ENCODE data around the gene TANGO2.

TANGO2 gene

DNA sequence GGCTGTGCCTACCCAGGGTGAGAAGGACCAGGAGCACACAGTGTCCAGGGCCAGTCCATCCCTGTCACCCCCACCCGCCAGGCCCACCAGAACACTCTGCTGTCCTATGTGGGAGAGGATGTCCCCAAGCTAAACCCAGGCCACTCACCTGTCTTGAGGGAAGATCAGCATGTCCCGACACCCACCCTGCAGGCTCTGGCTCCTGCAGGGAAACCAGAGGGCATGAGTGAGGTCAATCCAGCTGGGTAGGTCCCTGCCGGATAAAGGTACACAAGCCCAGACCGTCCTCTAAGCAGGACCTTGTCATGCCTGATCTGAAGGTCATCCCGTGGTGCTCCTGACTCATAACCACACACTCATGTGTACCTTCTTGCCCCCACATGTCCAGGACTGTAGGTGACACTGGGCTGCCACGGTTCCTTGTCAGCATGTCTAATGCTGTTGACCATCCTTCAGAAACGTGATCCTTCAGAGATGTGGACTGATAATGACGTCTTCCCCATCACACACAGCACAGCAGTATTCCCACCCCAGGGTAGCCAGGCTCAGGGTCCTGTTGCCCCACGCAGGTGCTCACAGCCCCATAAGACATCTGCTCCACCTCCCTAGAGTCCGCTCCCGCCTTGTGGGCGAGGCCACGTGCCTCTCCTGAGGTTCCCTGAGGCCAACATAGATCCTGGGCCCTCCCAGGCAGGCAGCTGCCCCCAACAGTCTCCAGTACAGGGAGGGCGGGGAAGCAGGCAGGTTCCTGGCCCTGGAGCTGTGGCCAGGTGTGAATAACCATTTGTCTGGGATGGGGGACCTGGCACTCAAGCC is 10.4 kb upstream of the TANGO2 start:
- TF ChIP-seq, protein P1, sequence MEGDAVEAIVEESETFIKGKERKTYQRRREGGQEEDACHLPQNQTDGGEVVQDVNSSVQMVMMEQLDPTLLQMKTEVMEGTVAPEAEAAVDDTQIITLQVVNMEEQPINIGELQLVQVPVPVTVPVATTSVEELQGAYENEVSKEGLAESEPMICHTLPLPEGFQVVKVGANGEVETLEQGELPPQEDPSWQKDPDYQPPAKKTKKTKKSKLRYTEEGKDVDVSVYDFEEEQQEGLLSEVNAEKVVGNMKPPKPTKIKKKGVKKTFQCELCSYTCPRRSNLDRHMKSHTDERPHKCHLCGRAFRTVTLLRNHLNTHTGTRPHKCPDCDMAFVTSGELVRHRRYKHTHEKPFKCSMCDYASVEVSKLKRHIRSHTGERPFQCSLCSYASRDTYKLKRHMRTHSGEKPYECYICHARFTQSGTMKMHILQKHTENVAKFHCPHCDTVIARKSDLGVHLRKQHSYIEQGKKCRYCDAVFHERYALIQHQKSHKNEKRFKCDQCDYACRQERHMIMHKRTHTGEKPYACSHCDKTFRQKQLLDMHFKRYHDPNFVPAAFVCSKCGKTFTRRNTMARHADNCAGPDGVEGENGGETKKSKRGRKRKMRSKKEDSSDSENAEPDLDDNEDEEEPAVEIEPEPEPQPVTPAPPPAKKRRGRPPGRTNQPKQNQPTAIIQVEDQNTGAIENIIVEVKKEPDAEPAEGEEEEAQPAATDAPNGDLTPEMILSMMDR (conservative IDR thresholded peaks at IDR 0.05; ENCODE audit: low read depth, low read length), result no peak
- H3K4me3 ChIP-seq (ENCODE audit: low read depth, low read length), result no peak overlapping the region
- no peak for DNase-seq (ENCODE audit: low read depth)

DNA sequence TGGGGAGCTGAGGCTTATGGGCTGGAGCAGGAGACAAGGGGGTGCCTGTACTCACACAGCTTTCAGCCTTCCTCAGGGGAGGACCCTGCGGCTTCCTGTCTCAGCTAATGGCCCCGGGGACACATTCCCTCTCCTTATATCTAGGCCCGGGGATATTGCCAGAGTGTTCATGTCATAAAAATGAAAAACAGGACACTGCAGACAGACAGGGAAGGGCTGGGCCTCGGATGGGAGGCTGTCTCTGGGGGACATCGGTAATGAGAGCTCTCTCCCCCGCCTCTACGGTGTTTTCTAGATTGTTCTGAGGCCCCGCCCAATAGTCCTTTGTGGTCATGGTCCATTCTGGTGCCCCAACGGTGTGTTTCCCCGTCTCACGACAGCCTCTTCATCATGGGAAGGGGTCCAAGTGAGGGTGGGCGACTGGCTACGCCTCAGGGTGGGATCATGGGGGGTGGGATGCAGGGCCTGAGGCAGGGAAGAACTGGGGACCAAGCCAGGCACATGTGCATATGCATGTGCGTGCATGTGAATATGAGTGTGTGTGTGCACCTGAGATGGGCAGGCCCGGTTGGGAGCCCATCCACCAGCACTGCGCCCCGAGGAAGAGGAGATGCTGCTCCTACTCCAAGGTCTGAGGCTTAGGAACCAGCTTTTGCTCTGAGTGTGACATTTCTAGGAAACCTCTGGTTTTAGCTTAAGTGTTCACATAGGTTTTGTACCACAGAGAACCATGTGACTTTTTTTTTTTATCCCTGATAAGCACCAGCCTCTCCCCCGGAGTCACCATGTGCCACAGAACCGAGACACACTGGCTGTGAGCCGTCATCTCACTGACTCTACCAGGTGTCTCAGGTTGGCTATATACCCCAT is 9.6 kb upstream of the TANGO2 start:
- no peak overlapping the region for H3K4me3 ChIP-seq (ENCODE audit: low read depth, low read length)
- no peak for DNase-seq (ENCODE audit: low read depth)
- TF ChIP-seq, protein P1 (conservative IDR thresholded peaks at IDR 0.05; ENCODE audit: low read depth, low read length), result no peak

DNA sequence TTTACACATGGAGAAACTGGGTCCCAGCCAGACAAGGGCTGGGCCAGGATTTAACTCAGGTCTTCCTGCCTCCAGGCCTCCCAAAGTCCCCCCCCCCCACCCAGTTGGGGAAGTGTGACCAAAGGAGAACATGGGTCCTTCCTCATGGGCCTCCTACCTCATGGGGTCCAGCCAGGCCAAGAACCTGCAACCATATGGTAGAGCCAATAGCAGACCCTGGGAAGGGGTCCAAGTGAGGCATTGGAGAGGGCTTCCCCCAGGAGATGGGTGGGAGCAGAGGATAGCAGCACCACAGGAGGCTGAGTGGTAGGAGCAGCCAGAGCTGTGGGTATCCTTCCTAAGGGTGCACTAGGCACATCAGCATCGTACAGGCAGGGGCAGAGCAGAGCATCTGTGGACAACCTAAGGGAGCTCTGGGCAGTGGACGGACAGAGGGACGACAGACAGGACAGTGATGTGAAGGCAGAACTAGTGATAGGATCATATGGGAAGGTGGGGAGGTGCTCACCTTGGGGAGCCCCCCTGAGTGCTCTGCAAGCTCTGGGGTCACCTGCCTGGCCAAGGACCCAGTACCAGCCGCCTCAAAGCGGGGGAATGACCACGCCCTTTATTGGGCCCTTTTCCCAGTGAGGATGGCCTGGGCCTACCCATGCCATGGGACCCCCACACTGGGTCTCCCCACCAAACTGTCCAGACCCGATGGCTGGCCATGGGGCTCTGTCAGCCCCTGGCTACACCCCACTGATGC is 8.7 kb upstream of the TANGO2 start:
- TF ChIP-seq, protein P1 (conservative IDR thresholded peaks at IDR 0.05; ENCODE audit: low read depth, low read length), result no peak
- DNase-seq (ENCODE audit: low read depth), result no peak
- no peak overlapping the region for H3K4me3 ChIP-seq (ENCODE audit: low read depth, low read length)

DNA sequence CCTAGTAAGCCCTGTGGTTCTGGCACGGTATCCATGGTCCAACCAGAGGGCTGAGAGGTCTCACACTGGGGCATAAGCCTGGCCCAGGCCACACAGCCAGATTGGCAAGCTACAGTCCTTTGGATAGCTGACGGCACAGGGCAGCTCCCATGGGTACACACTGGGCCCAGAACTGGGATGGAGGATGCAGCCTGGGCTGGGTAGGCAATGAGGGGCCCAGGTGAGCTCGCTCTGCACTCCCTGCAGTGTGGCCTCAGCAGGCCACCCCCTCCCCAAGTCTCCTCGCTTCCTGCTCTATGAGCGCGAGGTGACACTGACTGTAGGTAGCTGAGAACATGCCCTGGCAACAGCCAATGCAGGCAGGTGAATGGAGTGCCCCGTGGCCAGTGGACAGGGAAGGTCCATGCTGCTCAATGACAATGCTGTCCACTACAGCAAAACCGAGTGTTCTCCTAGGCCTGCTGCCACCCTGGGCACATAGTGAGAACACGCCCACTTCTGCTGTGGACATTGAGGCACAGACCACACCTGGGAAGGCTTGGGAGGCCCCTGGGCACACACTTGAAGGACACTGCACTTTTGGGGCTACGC is 8.1 kb upstream of the TANGO2 start:
- TF ChIP-seq, protein P1 (conservative IDR thresholded peaks at IDR 0.05; ENCODE audit: low read depth, low read length), result no peak
- H3K4me3 ChIP-seq (ENCODE audit: low read depth, low read length), result no peak overlapping the region
- no peak for DNase-seq (ENCODE audit: low read depth)

DNA sequence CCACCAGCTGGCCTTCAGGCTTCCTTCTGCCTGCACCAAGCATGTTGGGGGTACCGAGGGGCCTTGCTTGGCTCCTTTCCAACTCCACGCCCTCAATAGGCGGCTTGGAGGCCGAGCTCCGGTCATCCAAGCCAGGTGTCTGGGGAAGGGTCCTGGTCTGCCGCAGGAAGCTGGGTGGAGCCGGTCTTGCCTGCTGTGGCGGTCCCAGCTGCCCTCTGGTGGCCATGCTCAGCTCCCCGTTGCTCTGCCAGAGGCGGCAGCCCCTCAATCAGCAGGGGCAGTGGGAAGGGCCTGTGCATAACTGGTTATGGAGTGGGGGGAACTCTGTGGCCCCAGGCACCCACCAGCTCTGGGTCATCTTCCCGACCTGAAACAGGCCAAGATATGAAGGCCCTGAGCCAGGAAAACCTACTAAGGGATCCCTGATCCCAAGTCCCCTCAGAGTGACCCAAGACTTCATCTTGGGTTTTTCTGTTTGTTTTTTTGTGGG is 7.5 kb upstream of the TANGO2 start:
- TF ChIP-seq, protein P1 (conservative IDR thresholded peaks at IDR 0.05; ENCODE audit: low read depth, low read length), result peak; percentile 89
- H3K4me3 ChIP-seq (ENCODE audit: low read depth, low read length), result no peak overlapping the region
- DNase-seq (ENCODE audit: low read depth), result peak; percentile 61

DNA sequence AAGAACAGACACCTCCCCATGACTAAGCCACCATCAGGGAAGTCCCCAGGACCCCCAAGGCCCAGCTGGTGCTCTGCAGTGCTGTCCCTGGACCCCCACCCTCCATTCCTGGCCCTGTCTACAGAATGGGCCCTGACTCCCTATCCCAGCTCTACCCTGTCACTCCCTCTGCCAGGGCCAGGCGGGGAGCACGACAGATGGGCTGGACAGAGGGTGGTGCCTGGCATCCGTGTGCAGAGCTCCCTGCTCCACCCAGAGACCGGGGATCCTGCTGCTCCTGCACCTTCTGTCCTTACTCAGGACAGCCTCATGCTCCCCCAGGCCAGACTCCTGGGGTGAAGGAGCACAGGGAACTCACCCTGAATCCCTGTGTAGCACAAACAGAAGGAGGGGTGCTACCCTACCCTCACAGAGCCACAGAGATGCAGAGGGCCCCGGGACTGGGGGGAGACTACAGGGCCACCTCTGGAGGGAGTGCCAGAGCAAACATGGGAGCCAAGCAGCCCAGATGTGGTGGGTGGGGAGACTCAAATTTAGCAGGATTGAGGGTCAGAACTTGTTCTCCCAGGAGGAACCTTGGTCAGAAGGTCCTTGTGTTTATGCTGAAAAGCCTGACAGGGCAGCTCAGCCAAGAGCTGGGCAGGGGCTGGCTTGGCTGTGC is 6.3 kb upstream of the TANGO2 start:
- no peak overlapping the region for H3K4me3 ChIP-seq (ENCODE audit: low read depth, low read length)
- TF ChIP-seq, protein P1 (conservative IDR thresholded peaks at IDR 0.05; ENCODE audit: low read depth, low read length), result peak; percentile 3
- DNase-seq (ENCODE audit: low read depth), result no peak

Measured in choroid plexus epithelial cell (primary cell).